Mesothelial cell of epicardium (in vitro differentiated cells): ENCODE measurements around the gene TMEM220. TPM values are rescaled to one million over a fixed set of nuclear protein-coding genes. Genes with fewer than 3 reads are reported as not detected.

Experiments
- DNase-seq, 2 experiments: peaks; one replicate each; pipeline ENCODE4 v3.0.0; 2021; ENCODE audit warnings: low spot score in 2 of 2; ENCODE audit not compliant: unreplicated experiment in 2 of 2
- H3K27ac Mint-ChIP-seq: 2 replicates; pipeline ENCODE4 v1.8.0; 2021; ENCODE audit warnings: mixed read lengths
- H3K27me3 Mint-ChIP-seq: 2 replicates; pipeline ENCODE4 v1.8.0; 2021; ENCODE audit warnings: low read depth, mixed read lengths
- H3K36me3 Mint-ChIP-seq: 2 replicates; pipeline ENCODE4 v1.8.0; 2021; ENCODE audit warnings: mixed read lengths
- H3K4me1 Mint-ChIP-seq: 2 replicates; pipeline ENCODE4 v1.8.0; 2021; ENCODE audit warnings: mixed read lengths
- H3K4me3 Mint-ChIP-seq: 2 replicates; pipeline ENCODE4 v1.8.0; 2021; ENCODE audit warnings: mild to moderate bottlenecking, moderate library complexity, mixed read lengths
- H3K9me3 Mint-ChIP-seq: 2 replicates; pipeline ENCODE4 v1.8.0; 2021; ENCODE audit warnings: mixed read lengths
- total RNA-seq: library from RNA; stranded (reverse); gene quantifications from 3 replicates; pipeline ENCODE4 v1.2.1, GENCODE V29; 2021
- TF ChIP-seq, protein P1 (sequence below): fragments of 200-600 bp; sonication (generic); IDR thresholded peaks from one replicate; pipeline ENCODE4 v1.5.0; 2021; ENCODE audit warnings: antibody characterized with exemption; ENCODE audit not compliant: unreplicated experiment

Gene TMEM220
- total RNA-seq, 1 donor from 2014 or later = 5.7 TPM

DNA sequence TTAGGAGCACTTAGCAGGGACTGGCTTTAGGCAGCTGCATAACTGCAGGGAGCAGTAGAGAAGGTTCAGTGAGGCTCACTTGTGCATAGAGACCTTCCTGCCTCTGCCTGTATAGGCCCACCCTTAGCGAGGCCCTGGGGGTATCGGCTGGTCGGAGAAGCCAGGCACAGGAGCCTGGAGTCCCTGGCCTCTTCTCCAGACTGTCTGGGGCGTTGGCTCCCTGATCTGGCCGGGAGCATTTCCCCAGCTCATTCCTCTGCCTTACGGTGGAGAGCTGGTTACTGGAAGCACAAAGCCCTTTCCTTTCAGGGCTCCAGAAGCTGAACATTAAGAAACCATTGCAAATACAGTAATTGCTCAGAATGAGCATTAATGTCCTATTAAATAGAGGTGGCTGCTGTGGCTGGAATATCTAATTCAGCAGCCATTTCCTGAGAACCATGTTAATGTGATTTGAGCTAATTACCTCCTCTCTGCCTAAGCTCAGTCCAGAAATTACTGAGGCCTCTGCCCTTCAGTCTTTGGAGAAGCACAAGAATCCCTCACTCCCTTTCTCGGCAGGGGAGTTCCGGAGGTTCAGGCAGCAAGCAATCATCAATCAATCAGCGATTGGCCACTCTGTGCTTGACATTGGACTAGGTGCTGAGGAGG is 18.8 kb upstream of the TMEM220 start:
- H3K4me1 Mint-ChIP-seq = peaks cover 5% of the 10 kb centered on the region
- H3K9me3 Mint-ChIP-seq = no peaks in the 10 kb centered on the region
- H3K4me3 Mint-ChIP-seq = no peak overlapping the region
- H3K36me3 Mint-ChIP-seq = no peaks in the 10 kb centered on the region
- peaks cover 59% of the 10 kb centered on the region for H3K27me3 Mint-ChIP-seq
- H3K27ac Mint-ChIP-seq = no peak overlapping the region
- no peak for DNase-seq
- TF ChIP-seq, protein P1, sequence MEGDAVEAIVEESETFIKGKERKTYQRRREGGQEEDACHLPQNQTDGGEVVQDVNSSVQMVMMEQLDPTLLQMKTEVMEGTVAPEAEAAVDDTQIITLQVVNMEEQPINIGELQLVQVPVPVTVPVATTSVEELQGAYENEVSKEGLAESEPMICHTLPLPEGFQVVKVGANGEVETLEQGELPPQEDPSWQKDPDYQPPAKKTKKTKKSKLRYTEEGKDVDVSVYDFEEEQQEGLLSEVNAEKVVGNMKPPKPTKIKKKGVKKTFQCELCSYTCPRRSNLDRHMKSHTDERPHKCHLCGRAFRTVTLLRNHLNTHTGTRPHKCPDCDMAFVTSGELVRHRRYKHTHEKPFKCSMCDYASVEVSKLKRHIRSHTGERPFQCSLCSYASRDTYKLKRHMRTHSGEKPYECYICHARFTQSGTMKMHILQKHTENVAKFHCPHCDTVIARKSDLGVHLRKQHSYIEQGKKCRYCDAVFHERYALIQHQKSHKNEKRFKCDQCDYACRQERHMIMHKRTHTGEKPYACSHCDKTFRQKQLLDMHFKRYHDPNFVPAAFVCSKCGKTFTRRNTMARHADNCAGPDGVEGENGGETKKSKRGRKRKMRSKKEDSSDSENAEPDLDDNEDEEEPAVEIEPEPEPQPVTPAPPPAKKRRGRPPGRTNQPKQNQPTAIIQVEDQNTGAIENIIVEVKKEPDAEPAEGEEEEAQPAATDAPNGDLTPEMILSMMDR = no peak

GRCh38 chr17:10745231-10745630 is 15.4 kb upstream of the TMEM220 start:
- no peak for DNase-seq
- H3K36me3 Mint-ChIP-seq = no peaks in the 10 kb centered on the region
- H3K9me3 Mint-ChIP-seq = no peaks in the 10 kb centered on the region
- TF ChIP-seq, protein P1 = no peak
- peaks cover 63% of the 10 kb centered on the region for H3K27me3 Mint-ChIP-seq
- no peak overlapping the region for H3K4me3 Mint-ChIP-seq
- peaks cover 5% of the 10 kb centered on the region for H3K4me1 Mint-ChIP-seq
- no peak overlapping the region for H3K27ac Mint-ChIP-seq

GRCh38 chr17:10744501-10745000 is 14.7 kb upstream of the TMEM220 start:
- no peaks in the 10 kb centered on the region for H3K36me3 Mint-ChIP-seq
- H3K27ac Mint-ChIP-seq = no peak overlapping the region
- H3K4me3 Mint-ChIP-seq = no peak overlapping the region
- no peaks in the 10 kb centered on the region for H3K9me3 Mint-ChIP-seq
- no peak for DNase-seq
- H3K4me1 Mint-ChIP-seq = peaks cover 5% of the 10 kb centered on the region
- TF ChIP-seq, protein P1 = no peak
- H3K27me3 Mint-ChIP-seq = peaks cover 63% of the 10 kb centered on the region

DNA sequence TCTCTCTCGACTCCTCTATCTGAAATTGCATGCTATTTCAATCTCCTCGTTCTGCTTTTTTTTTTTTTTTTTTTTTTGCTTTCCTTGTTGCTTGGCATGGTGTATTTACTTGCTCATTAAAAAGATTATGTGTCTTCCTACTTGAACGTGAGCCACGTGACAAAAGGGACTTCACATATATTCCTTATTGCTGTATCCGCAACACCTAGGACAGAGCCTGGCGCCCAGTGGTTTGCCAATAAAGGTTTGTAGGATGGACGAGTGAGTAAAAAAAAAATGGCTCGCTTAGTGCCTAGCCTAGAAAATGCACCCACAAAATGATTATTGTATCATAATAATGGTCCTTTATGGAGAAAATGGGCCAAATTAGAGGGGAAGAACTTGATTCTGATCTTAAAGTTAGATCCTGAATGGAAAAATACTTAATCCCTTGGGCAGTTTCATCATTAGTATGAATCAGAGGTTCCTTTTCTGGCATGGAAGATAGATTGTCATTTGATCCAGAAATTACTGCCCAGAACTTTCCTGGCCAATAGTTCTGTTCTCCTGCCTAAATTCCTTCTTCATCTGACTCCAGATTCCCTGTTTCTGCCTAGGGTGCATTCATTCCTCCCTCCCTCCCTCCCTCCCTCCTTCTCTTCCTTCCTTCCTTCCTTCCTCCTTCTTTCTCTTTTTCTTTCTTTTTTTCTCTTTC is 13.6 kb upstream of the TMEM220 start:
- no peaks in the 10 kb centered on the region for H3K36me3 Mint-ChIP-seq
- H3K27ac Mint-ChIP-seq = no peak overlapping the region
- TF ChIP-seq, protein P1 = no peak
- H3K4me3 Mint-ChIP-seq = no peak overlapping the region
- DNase-seq = no peak
- peaks cover 64% of the 10 kb centered on the region for H3K27me3 Mint-ChIP-seq
- no peaks in the 10 kb centered on the region for H3K9me3 Mint-ChIP-seq
- H3K4me1 Mint-ChIP-seq = peaks cover 5% of the 10 kb centered on the region

DNA sequence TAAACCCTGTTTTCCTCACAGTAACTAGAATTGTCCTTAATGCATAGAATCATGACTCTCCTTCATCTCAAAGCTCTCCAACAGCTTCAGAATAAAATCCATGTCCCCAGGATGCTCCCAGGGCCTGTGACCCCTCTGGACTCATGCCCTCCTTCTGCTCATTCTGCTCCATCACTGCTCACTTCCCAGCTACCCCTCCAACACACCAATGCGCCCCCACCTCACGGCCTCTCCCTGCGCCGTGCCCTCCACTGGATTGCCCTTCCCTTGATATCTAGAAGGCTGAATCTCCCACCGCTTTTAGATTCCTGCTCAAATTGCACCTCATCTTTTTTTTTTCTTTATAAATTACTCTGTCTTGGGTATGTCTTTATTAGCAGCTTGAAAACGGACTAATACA is 12.6 kb upstream of the TMEM220 start:
- no peak for DNase-seq

More for the DNA sequence above, 12.6 kb upstream of the TMEM220 start:
- H3K4me1 Mint-ChIP-seq = peaks cover 5% of the 10 kb centered on the region
- H3K4me3 Mint-ChIP-seq = no peak overlapping the region
- no peak overlapping the region for H3K27ac Mint-ChIP-seq
- H3K27me3 Mint-ChIP-seq = peaks cover 63% of the 10 kb centered on the region
- H3K36me3 Mint-ChIP-seq = no peaks in the 10 kb centered on the region
- H3K9me3 Mint-ChIP-seq = no peaks in the 10 kb centered on the region
- TF ChIP-seq, protein P1 = no peak
